ENCODE data around the gene BTAF1. TPM values are rescaled to one million over a fixed set of nuclear protein-coding genes. Genes with fewer than 3 reads are reported as not detected.
"Not testable (repeated sequence)": the region's sequence is repeated elsewhere in the genome, so short reads cannot be mapped to it uniquely, and the experiment has no call there.

Gene BTAF1
- total RNA-seq, 3 donors from 2014 or later, result 25.7 to 34.4 (median 27.0) TPM

GRCh38 chr10:91891125-91892001, 32.2 kb upstream of the BTAF1 start:
- DNase-seq, result no peak
- no peak for TF ChIP-seq CTCF (IDR thresholded peaks at IDR 0.05)
- H3K9me3 ChIP-seq, result no peaks in the 10 kb centered on the region
- peaks cover 11% of the 10 kb centered on the region for H3K4me1 ChIP-seq (ENCODE audit: low read depth)
- H3K4me3 ChIP-seq, result no peak overlapping the region
- no peaks in the 10 kb centered on the region for H3K36me3 ChIP-seq (ENCODE audit: low read depth)
- intact Hi-C loops (cut with DNase I, micrococcal nuclease), result no loop called here
- no peak for ATAC-seq

- Histone ChIP-seq H3K9me3 (no peaks in the 10 kb centered on the region), H3K4me1 (ENCODE audit: low read depth) (peaks cover 1% of the 10 kb centered on the region), H3K36me3 (ENCODE audit: low read depth) (no peaks in the 10 kb centered on the region), H3K4me3 (no peak overlapping the region)
- no peak for TF ChIP-seq CTCF (IDR thresholded peaks at IDR 0.05)
- DNase-seq (no peak), ATAC-seq (no peak)
- intact Hi-C loops (cut with DNase I, micrococcal nuclease), result no loop called here
Observed at GRCh38 chr10:91893051-91893450, 30.5 kb upstream of the BTAF1 start.

- H3K9me3 ChIP-seq; DNase-seq; ATAC-seq; H3K4me3 ChIP-seq; H3K4me1 ChIP-seq (ENCODE audit: low read depth); intact Hi-C loops (cut with DNase I, micrococcal nuclease); H3K36me3 ChIP-seq (ENCODE audit: low read depth): not testable (repeated sequence)
Observed at GRCh38 chr10:91894261-91894685, 29.3 kb upstream of the BTAF1 start.

- Histone ChIP-seq H3K4me1 (ENCODE audit: low read depth) (no peaks in the 10 kb centered on the region), H3K9me3 (no peaks in the 10 kb centered on the region), H3K4me3 (no peak overlapping the region), H3K36me3 (ENCODE audit: low read depth) (no peaks in the 10 kb centered on the region)
- DNase-seq (no peak), ATAC-seq (no peak)
- TF ChIP-seq CTCF (IDR thresholded peaks at IDR 0.05), result no peak
- intact Hi-C loops (cut with DNase I, micrococcal nuclease), result no loop called here
Observed at GRCh38 chr10:91896212-91896756, 27.3 kb upstream of the BTAF1 start.

DNA sequence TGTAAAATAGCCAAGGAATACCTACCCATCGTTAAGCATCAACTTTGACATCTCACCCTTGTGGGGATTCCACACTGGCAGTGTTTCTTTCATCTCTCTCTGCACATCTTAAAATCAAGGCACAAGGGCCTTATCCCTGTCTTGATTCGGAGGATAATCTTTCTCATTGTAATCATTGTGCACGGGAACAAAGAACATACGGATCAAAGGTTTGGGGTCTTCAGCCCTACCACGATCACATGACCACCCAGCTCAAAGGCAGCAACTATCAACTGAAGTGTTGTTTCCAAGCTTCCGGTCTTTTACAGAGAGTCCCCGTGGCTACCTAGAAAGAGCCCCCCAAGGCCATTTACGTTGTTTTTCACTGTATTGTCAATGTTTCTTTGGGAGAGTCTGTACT, 26.1 kb upstream of the BTAF1 start:
- H3K9me3 ChIP-seq, result no peaks in the 10 kb centered on the region
- H3K36me3 ChIP-seq (ENCODE audit: low read depth), result no peaks in the 10 kb centered on the region
- no peak for ATAC-seq
- intact Hi-C loops (cut with DNase I, micrococcal nuclease), result no loop called here
- no peak overlapping the region for H3K4me3 ChIP-seq
- no peak for TF ChIP-seq CTCF (IDR thresholded peaks at IDR 0.05)
- DNase-seq, result no peak
- no peaks in the 10 kb centered on the region for H3K4me1 ChIP-seq (ENCODE audit: low read depth)
